HG02870 (cell line): ENCODE measurements around the gene EXOC4.
A peak's percentile ranks its signal among the peaks of the same experiment; 100 is the strongest.
"Not testable (repeated sequence)": the region's sequence is repeated elsewhere in the genome, so short reads cannot be mapped to it uniquely, and the experiment has no call there.

ENCODE experiments used
- ATAC-seq: cut with Tn5 transposase; IDR thresholded peaks from one replicate; pipeline ENCODE4 v1.9.1; 2021; ENCODE audit warnings: mild to moderate bottlenecking, moderate library complexity; ENCODE audit not compliant: unreplicated experiment

Gene EXOC4

GRCh38 chr7:133252858-133253518 lies at the start of gene EXOC4:
TSS of gene EXOC4 (plus strand) at chr7:133253078.
- peak; percentile 96 for ATAC-seq

- no peak for ATAC-seq
Observed at GRCh38 chr7:133203490-133203889, 49.4 kb upstream of the EXOC4 start.

- no peak for ATAC-seq
Observed at GRCh38 chr7:133207687-133208086, 45.2 kb upstream of the EXOC4 start.

GRCh38 chr7:133210817-133211216 lies 42.1 kb upstream of the EXOC4 start:
- ATAC-seq = not testable (repeated sequence)

GRCh38 chr7:133213772-133214171 lies 39.1 kb upstream of the EXOC4 start:
- ATAC-seq = not testable (repeated sequence)

- no peak for ATAC-seq
Observed at GRCh38 chr7:133217773-133218172, 35.1 kb upstream of the EXOC4 start.

GRCh38 chr7:133230591-133231194 lies 22.2 kb upstream of the EXOC4 start:
- ATAC-seq = no peak

- ATAC-seq = no peak
Observed at GRCh38 chr7:133233142-133233541, 19.7 kb upstream of the EXOC4 start.

- ATAC-seq = no peak
Observed at GRCh38 chr7:133234961-133235875, 17.7 kb upstream of the EXOC4 start.

GRCh38 chr7:133237545-133237944 lies 15.3 kb upstream of the EXOC4 start:
- no peak for ATAC-seq

- ATAC-seq = no peak
Observed at GRCh38 chr7:133240302-133240701, 12.6 kb upstream of the EXOC4 start.

GRCh38 chr7:133246558-133246957 lies 6.3 kb upstream of the EXOC4 start:
- ATAC-seq = no peak

GRCh38 chr7:133248901-133249300 lies 4.0 kb upstream of the EXOC4 start:
- ATAC-seq = no peak

GRCh38 chr7:133252506-133252857 lies 396 bp upstream of the EXOC4 start:
- peak; percentile 6 for ATAC-seq

GRCh38 chr7:133253519-133253875 lies 619 bp downstream of the EXOC4 start:
- ATAC-seq = no peak

GRCh38 chr7:133255486-133255885 lies 2.6 kb downstream of the EXOC4 start:
- no peak for ATAC-seq

GRCh38 chr7:133258174-133258573 lies 5.3 kb downstream of the EXOC4 start:
- ATAC-seq = no peak

- ATAC-seq = no peak
Observed at GRCh38 chr7:133265821-133266220, 12.9 kb downstream of the EXOC4 start.

- no peak for ATAC-seq
Observed at GRCh38 chr7:133268355-133268754, 15.5 kb downstream of the EXOC4 start.

- no peak for ATAC-seq
Observed at GRCh38 chr7:133272336-133272735, 19.5 kb downstream of the EXOC4 start.

- ATAC-seq = no peak
Observed at GRCh38 chr7:133273227-133273626, 20.3 kb downstream of the EXOC4 start.

GRCh38 chr7:133274265-133274664 lies 21.4 kb downstream of the EXOC4 start:
- no peak for ATAC-seq
